GM18502 (cell line): Measurements from ENCODE around the gene KIAA1217.

Experiments
- ATAC-seq: cut with Tn5 transposase; IDR thresholded peaks from one replicate; pipeline ENCODE4 v1.9.1; 2021; ENCODE audit warnings: mild to moderate bottlenecking; ENCODE audit not compliant: unreplicated experiment, poor library complexity

The KIAA1217 gene

DNA sequence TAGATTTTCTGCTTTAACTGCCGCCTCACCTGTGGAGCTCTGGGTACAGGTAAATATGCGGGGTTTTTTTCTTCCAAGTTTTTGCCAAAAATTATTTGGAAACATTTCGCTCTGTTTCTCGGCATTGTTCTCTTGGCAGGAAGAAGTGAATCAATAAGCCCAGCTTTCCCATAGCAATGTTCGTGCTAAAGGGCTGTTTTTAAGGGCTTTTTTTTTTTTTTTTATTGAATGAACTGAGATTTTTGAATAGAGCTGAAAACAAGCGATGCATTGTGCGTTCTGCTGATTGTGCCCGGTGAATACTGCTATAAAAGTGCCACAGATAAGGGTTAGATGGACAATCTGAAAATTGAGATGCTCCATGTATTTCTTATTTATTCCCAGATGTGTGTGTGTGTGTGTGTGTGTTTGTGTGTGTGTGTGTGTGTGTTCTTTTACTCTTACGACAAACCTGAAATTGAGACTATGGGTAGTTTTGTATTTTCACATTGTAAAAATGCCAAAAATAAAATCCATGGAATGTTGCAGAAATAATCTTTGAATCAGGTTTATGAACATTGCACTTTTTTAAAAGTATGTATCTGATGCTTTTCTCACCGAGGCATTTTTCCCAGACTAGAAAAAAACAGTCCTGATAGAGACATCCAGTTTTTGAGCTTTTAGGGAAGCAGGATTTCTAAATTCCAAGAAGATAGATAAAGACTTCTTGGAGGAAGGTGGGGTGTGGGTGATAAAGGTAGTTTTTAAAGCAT is 30.5 kb downstream of the KIAA1217 start:
- no peak for ATAC-seq

DNA sequence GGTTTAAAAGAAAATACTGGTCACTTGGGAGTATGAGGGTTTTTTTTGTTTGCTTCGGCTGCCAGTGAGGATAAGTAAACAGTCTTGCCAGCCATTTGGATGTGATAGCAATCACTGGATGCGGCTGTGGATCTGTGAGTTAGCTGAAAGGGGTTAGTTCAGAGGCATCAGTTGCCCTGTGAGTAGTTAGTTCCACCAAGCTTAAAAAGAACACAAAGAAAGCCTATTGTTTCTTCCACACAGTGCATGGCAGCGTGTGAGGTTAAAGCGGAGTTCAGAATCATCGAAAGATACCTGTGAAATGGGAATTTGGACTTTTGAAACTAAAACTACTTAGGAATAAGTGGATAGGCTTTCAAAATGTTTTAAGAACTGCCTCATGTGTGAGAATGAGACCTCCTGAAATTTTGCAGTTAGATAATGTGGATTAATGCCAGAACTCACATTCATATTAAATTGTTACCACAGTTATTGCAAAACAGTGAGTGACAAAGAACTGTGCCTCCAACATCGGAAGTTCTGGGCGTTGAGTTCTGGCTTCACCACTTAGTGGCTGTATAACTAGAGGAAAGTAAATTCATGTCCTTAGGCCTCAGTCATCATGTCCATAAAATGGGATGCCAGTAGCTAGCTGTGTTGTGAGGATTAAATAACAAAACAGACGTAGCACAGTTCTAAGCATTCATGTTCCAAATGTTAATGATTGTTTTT is 31.3 kb downstream of the KIAA1217 start:
- no peak for ATAC-seq

DNA sequence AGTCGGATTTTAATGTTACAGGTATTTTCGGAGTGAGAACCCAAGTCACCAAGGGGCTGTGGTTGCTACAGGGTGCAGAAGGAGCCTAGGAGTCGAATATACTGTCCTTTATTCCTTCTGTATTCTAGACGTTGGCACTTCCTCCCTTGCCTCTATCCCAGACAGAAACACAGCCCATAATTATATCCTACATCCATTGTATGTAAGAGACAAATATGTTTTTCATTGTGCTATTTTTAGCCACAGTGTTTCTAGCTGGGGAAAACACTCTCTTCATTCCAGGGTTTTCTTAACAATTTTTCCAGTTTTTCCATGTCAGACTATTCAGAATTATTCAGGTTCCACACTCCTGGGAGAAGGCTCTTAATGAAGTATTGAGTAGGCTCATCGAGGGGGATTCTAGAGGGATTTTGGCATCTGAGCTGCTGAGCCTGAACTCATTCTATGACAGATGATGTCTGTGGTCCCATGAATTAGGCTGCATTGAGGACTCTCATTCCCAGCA is 32.6 kb downstream of the KIAA1217 start:
- ATAC-seq: no peak

DNA sequence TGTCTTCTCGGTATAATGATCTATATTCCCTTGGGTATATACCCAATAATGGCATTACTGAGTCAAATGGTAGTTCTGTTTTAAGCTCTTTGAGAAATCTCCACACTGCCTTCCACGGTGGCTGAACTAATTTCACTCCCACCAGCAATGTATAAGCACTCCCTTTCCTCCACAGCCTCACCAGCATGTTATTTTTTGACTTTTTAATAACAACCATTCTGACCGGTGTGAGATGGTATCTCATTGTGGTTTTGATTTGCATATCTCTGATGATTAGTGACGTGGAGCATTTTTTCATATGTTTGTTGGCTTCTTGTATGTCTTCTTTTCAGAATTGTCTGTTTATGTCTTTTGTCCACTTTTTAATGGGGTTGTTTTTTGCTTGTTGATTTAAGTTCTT is 33.6 kb downstream of the KIAA1217 start:
- ATAC-seq: peak; percentile 65

DNA sequence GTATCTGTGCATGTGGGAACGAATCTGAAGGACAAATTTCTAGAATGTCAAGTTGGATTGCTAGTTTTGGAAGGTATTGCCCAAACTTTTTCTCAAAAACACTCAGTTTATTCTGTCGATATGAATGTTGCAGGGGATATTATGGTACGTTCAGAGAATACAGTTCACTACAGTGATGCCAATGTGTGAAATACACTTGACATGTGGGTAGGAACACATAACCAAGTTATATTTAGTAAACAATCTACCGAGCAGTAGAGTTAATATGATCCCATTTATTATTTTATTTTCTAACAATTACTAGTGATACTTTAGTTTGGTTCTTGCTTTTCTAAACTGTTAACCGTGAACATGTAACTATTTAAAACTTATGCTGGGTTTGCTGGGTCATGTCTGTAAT is 37.4 kb downstream of the KIAA1217 start:
- no peak for ATAC-seq

DNA sequence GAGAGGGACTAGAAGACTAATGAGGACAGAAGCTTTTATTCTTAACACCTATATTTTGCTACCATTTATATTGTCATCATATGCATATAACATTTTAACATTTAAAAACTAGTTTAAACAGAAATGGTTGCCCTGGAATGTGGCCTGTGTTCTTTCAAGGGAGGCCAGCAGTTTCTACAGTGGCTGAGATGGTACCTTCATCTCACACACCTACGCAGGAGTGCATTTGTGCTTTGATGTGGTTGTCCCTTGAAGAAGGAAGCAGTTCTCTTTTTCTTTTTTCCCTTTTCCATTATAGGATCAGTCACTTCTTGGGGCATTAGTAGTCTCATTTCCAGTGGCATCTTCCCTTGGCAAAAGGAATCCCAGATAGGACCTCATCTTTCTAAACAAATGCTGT is 38.9 kb downstream of the KIAA1217 start:
- ATAC-seq: no peak

DNA sequence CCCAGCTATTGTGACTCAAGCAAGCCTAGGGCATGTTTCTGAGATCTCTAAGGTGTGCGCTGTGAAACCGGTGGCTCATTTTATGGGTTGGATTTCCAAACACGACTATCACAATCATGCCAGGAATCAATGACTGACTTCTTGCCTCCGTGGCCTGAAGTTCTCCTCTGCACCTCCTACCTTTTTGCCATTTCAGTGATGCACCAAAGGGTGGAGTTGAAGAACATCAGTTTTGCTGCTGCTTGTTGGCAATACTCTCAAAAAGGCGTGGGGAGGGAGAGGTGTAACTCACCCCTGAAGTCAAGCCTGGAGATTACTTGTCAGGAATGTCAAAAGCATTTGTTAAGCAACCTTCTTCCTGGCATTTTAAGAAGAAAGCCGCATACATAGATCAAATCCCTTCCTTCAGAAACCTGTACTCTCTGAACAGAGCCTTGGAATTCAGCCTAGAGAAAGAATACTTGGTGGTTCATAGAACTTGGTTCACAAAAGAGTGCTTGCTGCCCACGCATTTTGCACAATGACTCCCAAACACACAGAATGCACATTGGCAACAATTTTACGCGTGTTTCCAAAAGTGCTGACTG is 41.0 kb downstream of the KIAA1217 start:
- ATAC-seq: no peak

DNA sequence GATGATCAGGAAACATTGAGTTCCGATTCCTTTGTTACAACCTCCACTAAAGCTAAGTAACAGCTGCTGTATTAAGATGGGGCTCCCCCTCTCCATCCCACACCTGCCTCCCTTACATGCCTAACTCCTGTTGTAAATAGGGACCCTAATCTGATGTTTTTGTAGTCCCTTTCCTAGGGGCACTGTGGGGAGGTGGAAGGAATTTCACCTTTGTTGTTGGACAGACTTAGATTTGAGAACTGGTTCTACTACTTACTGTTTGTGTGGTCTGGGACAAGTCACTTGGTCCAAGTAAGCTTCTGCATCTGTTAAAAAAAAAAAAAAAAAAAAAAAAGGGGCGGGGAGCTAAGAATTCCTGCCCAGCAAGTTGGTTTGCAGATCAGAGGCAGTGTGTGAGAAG is 42.6 kb downstream of the KIAA1217 start:
- no peak for ATAC-seq

DNA sequence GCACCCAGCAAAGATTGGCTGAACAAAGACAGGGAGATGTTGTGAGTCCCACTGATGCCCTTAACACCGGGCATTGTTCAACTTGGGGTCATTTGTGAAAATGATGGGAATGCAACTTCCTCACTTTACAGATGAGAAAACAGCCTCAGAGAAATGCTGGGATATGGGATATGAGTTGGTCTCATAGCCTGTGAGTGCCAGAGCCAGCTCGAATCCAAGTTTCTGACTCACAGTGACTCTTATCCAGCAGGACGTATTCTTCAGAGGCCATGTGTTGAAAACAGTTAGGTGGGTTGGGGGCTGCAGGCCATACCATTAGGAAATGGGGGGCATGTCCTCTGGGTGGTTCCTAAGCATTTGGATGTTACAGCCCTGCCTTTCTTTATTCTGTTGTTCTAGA is 45.2 kb downstream of the KIAA1217 start:
- no peak for ATAC-seq

DNA sequence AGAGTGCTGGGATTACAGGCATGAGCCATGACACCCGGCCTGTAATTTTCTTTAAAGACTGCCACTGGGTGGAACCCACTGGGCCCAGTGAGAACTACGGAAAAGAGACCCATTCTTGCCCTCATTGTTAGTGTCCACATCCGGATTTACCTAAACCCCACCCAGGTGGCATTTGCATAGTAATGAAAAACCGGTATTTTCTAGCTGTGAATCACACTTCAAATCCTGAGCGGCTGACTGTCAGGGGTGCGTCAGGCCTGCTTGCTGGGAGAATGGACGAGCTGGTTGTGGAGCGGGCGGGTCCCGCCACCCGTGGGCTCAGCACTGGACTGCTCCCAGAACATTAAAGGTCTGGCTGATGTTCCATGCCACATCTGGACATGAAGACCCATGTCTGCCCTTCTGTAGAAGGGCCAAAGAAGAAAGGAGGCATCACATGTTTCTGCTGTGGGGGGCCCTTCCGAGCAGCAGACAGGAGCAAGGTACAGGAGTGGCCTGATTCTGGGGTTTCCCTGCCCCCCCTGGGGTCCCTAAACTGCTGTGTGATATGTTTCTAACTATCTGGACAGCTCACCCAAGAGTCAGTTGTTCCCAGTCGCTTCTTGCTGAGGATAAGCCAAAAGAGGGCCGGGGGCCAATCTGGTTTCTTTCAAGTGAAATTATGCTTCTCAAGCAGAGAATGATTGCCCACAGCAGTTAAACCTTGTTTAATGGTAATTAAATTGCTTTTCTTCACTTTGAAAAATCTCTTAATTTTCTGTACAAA is 46.4 kb downstream of the KIAA1217 start:
- no peak for ATAC-seq

DNA sequence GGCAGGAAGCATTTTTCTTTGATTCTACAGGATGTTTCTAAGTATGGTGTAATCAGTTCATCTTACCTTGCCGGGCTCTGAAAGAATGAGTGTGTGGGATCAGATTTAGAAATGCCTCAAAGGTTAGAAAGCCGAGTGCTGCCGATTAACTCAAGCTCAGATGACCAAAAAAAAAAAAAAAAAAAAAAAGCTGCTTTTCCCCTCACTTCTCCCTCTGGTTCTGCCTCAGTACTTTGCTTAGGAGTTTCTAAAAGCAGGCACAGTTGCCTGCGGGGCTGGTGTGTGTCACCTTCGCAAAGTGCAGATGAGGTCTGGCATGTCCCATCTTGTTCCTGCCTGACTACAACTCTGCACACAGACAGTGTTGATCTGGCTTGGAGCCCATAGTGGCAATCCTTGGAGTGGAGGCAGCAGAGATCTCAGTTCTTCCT is 47.0 kb downstream of the KIAA1217 start:
- no peak for ATAC-seq

DNA sequence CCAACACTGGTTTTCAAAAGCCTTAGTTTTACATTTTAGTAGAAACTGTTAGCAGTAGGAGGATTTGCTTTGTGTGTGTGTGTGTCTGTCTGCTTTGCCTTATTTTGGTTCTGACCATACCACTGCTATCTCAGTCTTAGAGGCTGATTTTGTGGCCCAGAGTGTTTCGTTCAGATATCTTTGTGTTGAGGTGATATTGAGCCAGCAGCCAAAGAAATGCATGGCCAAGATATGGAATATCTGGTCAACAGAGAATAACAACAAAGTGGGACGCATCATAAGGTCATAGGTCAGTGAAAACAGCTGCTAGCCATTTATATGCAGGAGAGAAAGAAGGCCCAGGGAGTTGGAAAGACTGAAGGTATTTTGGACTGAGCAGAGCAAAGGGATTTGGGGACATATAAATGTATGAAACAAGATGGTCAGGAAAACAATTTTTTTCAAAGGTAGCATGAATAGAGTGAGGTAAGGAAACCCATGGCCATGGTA is 47.7 kb downstream of the KIAA1217 start:
- no peak for ATAC-seq

DNA sequence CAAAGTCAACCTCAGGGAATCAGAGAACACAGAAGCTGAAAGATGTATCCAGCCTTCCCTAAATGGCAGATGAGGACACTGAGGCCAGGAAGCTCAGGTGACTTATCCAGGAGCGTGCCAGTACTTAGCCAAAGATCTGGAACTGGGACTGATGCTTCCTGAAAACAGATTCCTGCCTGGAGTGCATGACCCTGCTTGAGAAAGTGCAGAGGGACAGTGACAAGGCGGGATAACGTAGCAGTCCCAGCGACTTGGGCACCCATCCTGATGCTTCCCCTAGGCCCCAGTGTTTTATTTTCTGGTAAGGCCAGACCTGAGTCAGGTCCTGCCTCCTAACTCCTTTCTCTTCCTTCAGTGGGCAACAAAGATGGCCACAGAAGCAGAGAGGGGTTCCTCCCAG is 48.6 kb downstream of the KIAA1217 start:
- ATAC-seq: no peak

DNA sequence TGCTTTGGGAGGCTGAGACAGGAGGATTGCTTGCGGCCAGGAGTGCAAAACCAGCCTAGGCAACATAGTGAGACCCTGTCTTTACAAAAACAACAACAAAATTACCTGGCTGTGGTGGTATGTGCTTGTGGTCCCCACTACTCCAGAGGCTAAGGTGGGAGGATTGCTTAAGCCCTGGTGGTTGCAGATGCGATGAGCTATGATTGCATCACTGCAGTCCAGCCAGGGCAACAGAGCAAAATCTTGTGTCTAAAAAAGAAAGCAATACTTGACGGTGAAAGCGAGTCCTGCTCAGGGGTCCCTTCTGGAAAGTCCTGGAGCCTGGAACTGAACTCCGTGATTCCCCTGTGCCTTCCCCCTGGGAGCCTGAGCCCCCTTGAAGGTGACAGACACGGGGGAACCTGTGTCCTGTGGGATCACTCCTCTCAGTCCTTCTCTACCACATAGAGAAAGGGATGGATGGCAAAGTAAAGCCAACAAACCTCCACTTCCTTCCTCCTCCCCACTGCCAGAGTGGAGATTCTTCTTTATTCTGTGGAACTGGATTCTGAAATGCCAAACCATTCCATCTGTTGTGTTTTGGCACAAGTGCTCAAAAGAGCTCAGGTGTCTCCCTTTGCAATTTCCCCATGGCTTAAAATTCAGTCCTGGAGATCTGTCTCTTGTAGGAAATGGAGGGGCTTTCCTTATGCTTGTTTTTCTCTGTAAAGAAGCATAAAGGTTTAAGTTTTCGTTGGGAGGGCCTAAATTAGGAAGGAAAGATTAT is 50.6 kb downstream of the KIAA1217 start:
- ATAC-seq: no peak

DNA sequence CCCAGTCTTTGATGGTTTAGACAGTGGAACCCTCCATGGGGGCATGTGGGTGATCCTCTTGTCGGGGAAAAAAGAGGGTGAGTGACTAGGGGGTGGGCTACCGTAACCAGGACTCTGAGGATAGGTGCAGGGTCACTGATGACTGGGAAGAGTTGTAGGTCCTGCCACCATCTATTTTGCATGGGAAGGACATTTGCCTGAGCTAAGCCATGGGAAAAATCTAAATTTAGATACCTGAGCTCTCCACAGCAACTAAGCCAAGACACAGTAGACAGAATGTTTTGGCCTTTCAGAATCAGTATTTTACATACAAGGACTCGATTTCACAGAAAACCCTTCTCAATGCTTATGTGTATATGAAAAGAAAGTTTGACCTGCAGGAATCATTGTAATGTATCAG is 52.7 kb downstream of the KIAA1217 start:
- no peak for ATAC-seq

DNA sequence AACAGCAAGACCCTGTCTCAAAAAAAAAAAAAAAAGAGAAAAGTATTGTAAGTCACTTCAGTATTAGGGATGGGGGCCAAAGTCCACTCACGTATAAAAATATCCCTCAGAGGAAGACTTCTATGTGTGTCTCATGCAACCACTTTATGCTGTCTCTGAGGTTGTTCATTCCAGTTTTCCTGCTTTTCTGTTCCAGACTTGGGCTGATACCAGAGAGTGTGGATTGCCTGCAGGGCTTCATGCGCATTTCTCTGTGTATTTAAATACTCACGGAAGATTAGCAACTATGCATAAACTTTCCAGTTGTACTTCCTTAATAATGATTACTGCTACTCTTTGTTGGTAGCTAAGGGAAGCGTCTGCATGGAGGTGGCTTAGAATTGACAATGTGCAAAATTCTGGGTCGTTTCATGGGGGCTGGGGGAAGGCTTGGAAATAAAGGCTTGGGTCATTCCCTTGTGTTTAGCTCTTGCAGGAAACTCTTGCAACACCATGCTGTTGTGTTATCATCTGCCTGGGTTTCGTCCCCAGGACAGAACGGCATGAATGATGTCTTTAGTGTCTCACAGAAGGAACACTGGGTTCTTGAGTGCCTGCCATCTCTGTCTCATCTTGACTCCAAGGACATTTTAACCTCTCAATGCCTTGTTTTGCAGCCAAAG is 54.1 kb downstream of the KIAA1217 start:
- no peak for ATAC-seq

DNA sequence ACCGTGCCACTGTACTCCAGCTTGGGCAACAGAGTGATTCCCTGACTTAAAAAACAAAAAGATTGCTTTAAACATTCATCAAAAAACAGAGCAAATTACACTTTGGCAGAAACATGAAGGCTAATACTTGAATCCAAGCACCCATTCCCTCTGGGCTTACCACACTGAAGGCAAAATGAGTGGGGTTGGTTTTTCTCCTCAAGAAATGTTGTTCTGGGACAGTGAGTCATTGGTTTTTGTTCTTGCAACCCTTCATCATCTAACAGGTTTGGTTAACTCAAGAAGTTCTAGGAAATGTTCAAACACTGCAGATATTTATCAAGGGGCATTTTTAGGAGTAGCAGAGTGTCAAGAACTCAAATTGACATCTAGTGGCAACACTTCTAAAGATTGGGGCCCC is 60.5 kb downstream of the KIAA1217 start:
- no peak for ATAC-seq

DNA sequence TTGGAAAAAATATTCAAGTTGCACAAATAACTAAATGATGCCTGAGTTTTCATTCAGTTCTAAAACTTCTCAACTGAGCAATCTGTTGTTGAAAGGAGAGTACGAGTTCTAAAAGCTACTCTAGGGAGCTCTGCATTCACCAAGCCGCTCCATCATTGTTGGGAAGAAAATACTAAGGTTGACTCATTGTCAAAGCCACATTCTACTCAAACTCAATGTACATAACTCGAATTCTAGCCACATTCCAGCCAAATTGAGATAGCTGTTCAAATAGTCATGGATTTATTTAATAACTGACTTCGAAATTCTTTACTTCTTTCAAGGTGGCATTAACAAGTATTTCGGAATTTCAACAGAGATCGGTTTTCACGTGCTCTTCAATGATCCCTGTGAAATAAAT is 63.4 kb downstream of the KIAA1217 start:
- ATAC-seq: no peak

DNA sequence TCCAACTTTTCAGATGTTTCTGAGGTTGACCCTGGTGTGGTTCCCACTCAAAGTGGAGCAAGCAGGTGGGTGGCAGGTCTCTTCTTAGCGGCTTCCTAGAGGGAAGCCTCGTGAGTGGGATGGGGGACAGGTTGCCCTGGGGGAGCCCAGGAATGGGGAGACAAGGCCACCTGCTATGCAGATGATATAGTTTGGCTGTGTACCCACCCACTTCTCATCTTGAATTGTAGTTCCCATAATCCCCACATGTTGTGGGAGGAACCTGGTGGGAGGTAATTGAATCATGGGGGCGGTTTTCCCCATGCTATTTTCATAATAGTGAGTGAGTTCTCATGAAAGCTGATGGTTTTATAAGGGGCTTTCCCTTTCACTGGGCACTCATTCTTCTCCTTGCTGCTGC is 68.3 kb downstream of the KIAA1217 start:
- no peak for ATAC-seq
